HCT116 (cell line): ENCODE measurements around the gene TNFRSF9. TPM values are rescaled to one million over a fixed set of nuclear protein-coding genes. Genes with fewer than 3 reads are reported as not detected.

Source experiments
- ATAC-seq: fragments of 200-7000 bp; cut with Tn5 transposase; 2 replicates; pipeline ENCODE4 v1.9.1; 2020; ENCODE audit warnings: mild to moderate bottlenecking, moderate library complexity
- BruUV-seq: library from RNA; stranded (reverse); fragments of 400-500 nt; replicated peaks from 2 replicates; lab custom pipeline; 2021; lab: Mats Ljungman, UMichigan
- CTCF ChIA-PET: fragments of 300-600 bp; sonication (Branson Sonifier 250); formaldehyde crosslinking; loops from one replicate; lab custom pipeline; 2021; ENCODE audit warnings: antibody characterized with exemption; lab: Charles Lee
- POLR2A ChIA-PET: fragments of 300-600, 350-600 bp; sonication (Branson Sonifier 250); formaldehyde crosslinking; loops from one replicate; lab custom pipeline; 2021; ENCODE audit warnings: antibody characterized with exemption; lab: Charles Lee
- RAD21 ChIA-PET, 2 experiments: fragments of 300-600 bp; sonication (Branson Sonifier 250); formaldehyde crosslinking; loops; one replicate each; lab custom pipeline; 2023; ENCODE audit warnings: low total read pairs in 2 of 2; ENCODE audit not compliant: uncharacterized antibody in 2 of 2, unreplicated experiment in 2 of 2, low non-redundant PET in 1 of 2; lab: Charles Lee
- DNase-seq: peaks from one replicate; pipeline ENCODE4 v3.0.0-alpha.2; 2010; ENCODE audit warnings: low read depth, low spot score
- H2AFZ ChIP-seq: fragments of 200-600 bp; shearing (Covaris generic), sonication (generic); 2 replicates; pipeline ENCODE4 v1.6.1; 2017; ENCODE audit warnings: low read depth, mixed run types, mixed read lengths, antibody characterized with exemption, low read length; ENCODE audit not compliant: poor library complexity, severe bottlenecking
- H3K27ac ChIP-seq: 2 replicates; pipeline ENCODE4 v1.5.1; 2012; ENCODE audit warnings: low read depth, low read length
- H3K27me3 ChIP-seq: fragments of 200-600 bp; sonication (generic); 2 replicates; pipeline ENCODE4 v1.6.1; 2016; ENCODE audit warnings: mixed run types, low read length, mixed read lengths; ENCODE audit not compliant: insufficient read depth
- H3K36me3 ChIP-seq, 2 experiments: fragments of 200-500 bp in 1 of 2; fragments of 200-600 bp in 1 of 2; sonication (Bioruptor generic) in 1 of 2; sonication (generic) in 1 of 2; 2 replicates each; pipeline versions ENCODE4 v1.5.1 to v1.6.1; 2014 to 2016; ENCODE audit warnings: low read length in 2 of 2, inconsistent platforms in 1 of 2, mixed read lengths in 1 of 2, mixed run types in 1 of 2; ENCODE audit not compliant: insufficient read depth in 2 of 2, control insufficient read depth in 1 of 2
- H3K4me1 ChIP-seq, 2 experiments: fragments of 200-600 bp in 1 of 2; sonication (generic) in 1 of 2; 2 replicates each; pipeline versions ENCODE4 v1.5.1 to v1.6.1; 2012 to 2017; ENCODE audit warnings: low read length in 2 of 2, inconsistent platforms in 1 of 2, mild to moderate bottlenecking in 1 of 2, mixed read lengths in 1 of 2, mixed run types in 1 of 2, moderate library complexity in 1 of 2; ENCODE audit not compliant: insufficient read depth in 2 of 2, control insufficient read depth in 1 of 2
- H3K4me2 ChIP-seq: fragments of 200-600 bp; sonication (generic); 2 replicates; pipeline ENCODE4 v1.6.1; 2017; ENCODE audit warnings: mixed run types, low read length, mixed read lengths
- H3K4me3 ChIP-seq, 2 experiments: fragments of 200-600 bp in 1 of 2; sonication (generic) in 1 of 2; replicated peaks in 1 of 2; 2 replicates each; pipeline ENCODE4 v1.5.1; 2011 to 2016; ENCODE audit warnings: low read length in 2 of 2, control low read depth in 1 of 2, low read depth in 1 of 2, mild to moderate bottlenecking in 1 of 2, mixed read lengths in 1 of 2, mixed run types in 1 of 2
- H3K79me2 ChIP-seq: fragments of 200-600 bp; sonication (generic); 2 replicates; pipeline ENCODE4 v1.6.1; 2017; ENCODE audit warnings: mild to moderate bottlenecking, mixed run types, low read length, moderate library complexity, mixed read lengths; ENCODE audit not compliant: insufficient read depth
- H3K9ac ChIP-seq: fragments of 200-600 bp; sonication (generic); 2 replicates; pipeline ENCODE4 v1.6.1; 2016; ENCODE audit warnings: low read length, mixed read lengths
- H3K9me2 ChIP-seq: fragments of 200-600 bp; sonication (generic), shearing (Covaris generic); 2 replicates; pipeline ENCODE4 v1.6.1; 2017; ENCODE audit warnings: mixed run types, mild to moderate bottlenecking, moderate library complexity; ENCODE audit not compliant: insufficient read depth
- H3K9me3 ChIP-seq, 2 experiments: fragments of 200-500 bp in 1 of 2; fragments of 200-600 bp in 1 of 2; sonication (Bioruptor generic) in 1 of 2; sonication (generic) in 1 of 2; 2 replicates each; pipeline ENCODE4 v1.6.1; 2014 to 2017; ENCODE audit warnings: low read length in 2 of 2, mixed read lengths in 2 of 2, inconsistent platforms in 1 of 2, low read depth in 1 of 2, mild to moderate bottlenecking in 1 of 2, mixed run types in 1 of 2, moderate library complexity in 1 of 2; ENCODE audit not compliant: control insufficient read depth in 1 of 2, insufficient read depth in 1 of 2
- H4K20me1 ChIP-seq: fragments of 200-600 bp; sonication (generic), shearing (Covaris generic); 2 replicates; pipeline ENCODE4 v1.6.1; 2017; ENCODE audit warnings: mixed run types, mild to moderate bottlenecking, moderate library complexity; ENCODE audit not compliant: insufficient read depth
- ATF3 ChIP-seq: IDR thresholded peaks from 2 replicates; pipeline ENCODE4 v1.6.1; 2012
- CEBPB ChIP-seq: IDR thresholded peaks from 2 replicates; pipeline ENCODE4 v1.6.1; 2012; ENCODE audit warnings: low read depth
- CTCF ChIP-seq, 3 experiments: fragments of 200-600 bp in 1 of 3; sonication (generic) in 1 of 3; IDR thresholded peaks in 2 of 3; conservative IDR thresholded peaks in 1 of 3; 2 replicates each; pipeline ENCODE4 v1.5.1; 2012 to 2017; ENCODE audit warnings: low read depth in 2 of 3, low read length in 2 of 3, antibody characterized with exemption in 1 of 3, borderline replicate concordance in 1 of 3, control low read depth in 1 of 3, mild to moderate bottlenecking in 1 of 3, mixed read lengths in 1 of 3, mixed run types in 1 of 3, moderate library complexity in 1 of 3; ENCODE audit not compliant: insufficient read depth in 1 of 3
- EGR1 ChIP-seq: IDR thresholded peaks from 2 replicates; pipeline ENCODE4 v1.6.1; 2012; ENCODE audit warnings: low read depth
- EZH2 ChIP-seq: fragments of 200-600 bp; sonication (generic); IDR thresholded peaks from 2 replicates; pipeline ENCODE4 v1.6.1; 2017; ENCODE audit warnings: antibody characterized with exemption, mixed run types
- EZH2phosphoT487 ChIP-seq: fragments of 200-600 bp; IDR thresholded peaks from 2 replicates; pipeline ENCODE4 v1.6.1; 2018; ENCODE audit warnings: antibody characterized with exemption, borderline replicate concordance
- FOSL1 ChIP-seq: IDR thresholded peaks from 2 replicates; pipeline ENCODE4 v1.6.1; 2012; ENCODE audit warnings: low read depth
- JUND ChIP-seq: IDR thresholded peaks from 2 replicates; pipeline ENCODE4 v1.6.1; 2012
- MAX ChIP-seq: IDR thresholded peaks from 2 replicates; pipeline ENCODE4 v1.6.1; 2012
- POLR2A ChIP-seq: IDR thresholded peaks from 2 replicates; pipeline ENCODE4 v1.7.0; 2011; ENCODE audit warnings: borderline replicate concordance; ENCODE audit not compliant: insufficient read depth, insufficient read length; ENCODE audit errors: extremely low read depth
- POLR2AphosphoS5 ChIP-seq: IDR thresholded peaks from 2 replicates; pipeline ENCODE4 v1.6.1; 2011; ENCODE audit warnings: mild to moderate bottlenecking, low read depth, low read length, moderate library complexity
- RAD21 ChIP-seq: IDR thresholded peaks from 2 replicates; pipeline ENCODE4 v1.6.1; 2012; ENCODE audit warnings: low read depth, mild to moderate bottlenecking
- REST ChIP-seq: IDR thresholded peaks from 2 replicates; pipeline ENCODE4 v1.6.1; 2012; ENCODE audit warnings: low read depth
- SP1 ChIP-seq: IDR thresholded peaks from 2 replicates; pipeline ENCODE4 v1.6.1; 2012; ENCODE audit warnings: low read depth
- TCF7L2 ChIP-seq: IDR thresholded peaks from 2 replicates; pipeline ENCODE4 v1.7.0; 2011; ENCODE audit warnings: borderline replicate concordance, inconsistent platforms; ENCODE audit not compliant: insufficient read depth, insufficient read length; ENCODE audit errors: extremely low read depth
- ZFX ChIP-seq: fragments of 450-650 bp; IDR thresholded peaks from 2 replicates; pipeline ENCODE4 v1.6.1; 2017
- ZNF274 ChIP-seq: fragments of 200-500 bp; sonication (Bioruptor generic); IDR thresholded peaks from 2 replicates; pipeline ENCODE4 v1.6.1; 2014; ENCODE audit warnings: mild to moderate bottlenecking, low read depth, low read length, inconsistent platforms
- intact Hi-C: fragments of 100-400 bp; cut with micrococcal nuclease; formaldehyde crosslinking; loops from 2 replicates; pipeline ENCODE4 v1.10.0; 2022
- total RNA-seq: library from RNA; stranded (reverse); gene quantifications from one replicate; pipeline ENCODE4 v1.2.1, GENCODE V29; 2021; ENCODE audit not compliant: unreplicated experiment

Gene TNFRSF9
- total RNA-seq, 1 experiment from 2014 or later = 0.20 TPM

- H3K4me3 ChIP-seq = no peak overlapping the region
- no peak overlapping the region for H2AFZ ChIP-seq
- no peaks in the 10 kb centered on the region for H3K9me2 ChIP-seq
- TF ChIP-seq EZH2 (no peak), POLR2A (no peak), EGR1 (no peak), CTCF (IDR thresholded peaks at IDR 0.05 in 2 of 3, conservative IDR thresholded peaks at IDR 0.05 in 1 of 3; ENCODE audit: borderline replicate concordance in 1 of 3, insufficient read depth in 1 of 3, low read depth in 2 of 3, low read length in 2 of 3) (no peak), ZNF274 (no peak), TCF7L2 (no peak), FOSL1 (no peak), ZFX (no peak), REST (no peak), CEBPB (no peak), SP1 (no peak), RAD21 (no peak), ATF3 (no peak), JUND (no peak), MAX (no peak), POLR2AphosphoS5 (no peak), EZH2phosphoT487 (no peak)
- TF ChIP-seq, all 23 proteins: peak for 0
- peaks cover 6 to 21% of the 10 kb centered on the region in 2 experiments for H3K4me1 ChIP-seq
- H3K27ac ChIP-seq = no peak overlapping the region
- ChIA-PET CTCF (no interaction called here), POLR2A (interaction anchor here (0.9 kb wide), 1 partner anchor 719 kb away, joined by 3 read pairs; no protein-coding TSS in a partner anchor), RAD21 (no interaction called here)
- no peaks in the 10 kb centered on the region for H3K9me3 ChIP-seq
- H3K9ac ChIP-seq = no peak overlapping the region
- intact Hi-C loops = no loop called here
- no peak for ATAC-seq
- no TSS peak for BruUV-seq
- H3K36me3 ChIP-seq = no peaks in the 10 kb centered on the region
- H3K79me2 ChIP-seq = no peaks in the 10 kb centered on the region
- DNase-seq = no peak
- H3K4me2 ChIP-seq = no peak overlapping the region
- H4K20me1 ChIP-seq = no peaks in the 10 kb centered on the region
- no peaks in the 10 kb centered on the region for H3K27me3 ChIP-seq
Measured at GRCh38 chr1:7884757-7885156, 55.9 kb downstream of the TNFRSF9 start.
